ENCODE results near the gene SEC23B.

Gene SEC23B

DNA sequence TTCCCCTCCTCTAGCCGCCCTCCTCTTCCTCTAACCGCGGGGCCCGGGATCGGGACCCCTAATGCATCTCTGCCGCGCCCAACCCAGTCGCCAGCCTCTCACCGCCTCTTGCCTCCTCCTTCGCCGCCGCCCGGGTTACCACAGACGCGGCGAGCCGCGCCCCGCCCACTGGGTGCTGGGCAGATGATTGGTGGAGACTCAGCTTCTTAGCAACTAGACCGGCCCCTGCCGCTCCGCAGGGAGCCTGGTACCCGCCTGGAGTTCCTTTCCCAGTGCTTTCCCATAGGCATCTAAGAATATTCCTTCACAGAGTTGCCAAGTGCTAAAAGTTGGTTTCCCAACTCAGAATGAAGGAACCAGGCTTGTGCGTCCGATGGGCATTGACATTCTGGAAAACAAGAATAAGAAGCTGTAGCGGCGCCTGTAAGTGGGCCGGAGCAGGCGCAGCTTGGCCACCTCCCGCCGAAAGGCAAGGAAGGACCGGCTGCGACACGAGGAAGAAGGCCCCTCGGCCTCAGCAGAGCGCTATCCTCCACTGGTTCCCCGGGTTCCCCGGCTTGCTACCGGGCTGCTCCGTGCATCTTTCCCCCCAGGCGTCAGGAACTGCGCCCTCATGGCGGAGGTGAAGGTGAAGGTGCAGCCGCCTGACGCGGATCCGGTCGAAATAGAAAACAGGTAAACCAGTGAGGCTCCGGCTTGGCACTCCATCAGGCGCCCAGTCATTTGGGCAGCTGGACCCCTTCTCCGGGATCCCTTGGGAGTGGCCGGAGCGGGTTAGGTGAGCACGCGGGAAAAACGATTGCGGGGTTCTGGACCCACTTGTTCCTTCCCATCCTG, 40.6 kb upstream of the SEC23B start, which contains the start of the genes DZANK1 and POLR3F:
Gene DZANK1 (minus strand): TSS at position 137 of the 837 bp plus-strand sequence. CDS start 1,672 bp downstream, outside the sequence.
Gene POLR3F (plus strand): TSS at position 497 of the 837 bp plus-strand sequence. CDS start 117 bp downstream, at position 614.
- TF ChIP-seq, protein P1, sequence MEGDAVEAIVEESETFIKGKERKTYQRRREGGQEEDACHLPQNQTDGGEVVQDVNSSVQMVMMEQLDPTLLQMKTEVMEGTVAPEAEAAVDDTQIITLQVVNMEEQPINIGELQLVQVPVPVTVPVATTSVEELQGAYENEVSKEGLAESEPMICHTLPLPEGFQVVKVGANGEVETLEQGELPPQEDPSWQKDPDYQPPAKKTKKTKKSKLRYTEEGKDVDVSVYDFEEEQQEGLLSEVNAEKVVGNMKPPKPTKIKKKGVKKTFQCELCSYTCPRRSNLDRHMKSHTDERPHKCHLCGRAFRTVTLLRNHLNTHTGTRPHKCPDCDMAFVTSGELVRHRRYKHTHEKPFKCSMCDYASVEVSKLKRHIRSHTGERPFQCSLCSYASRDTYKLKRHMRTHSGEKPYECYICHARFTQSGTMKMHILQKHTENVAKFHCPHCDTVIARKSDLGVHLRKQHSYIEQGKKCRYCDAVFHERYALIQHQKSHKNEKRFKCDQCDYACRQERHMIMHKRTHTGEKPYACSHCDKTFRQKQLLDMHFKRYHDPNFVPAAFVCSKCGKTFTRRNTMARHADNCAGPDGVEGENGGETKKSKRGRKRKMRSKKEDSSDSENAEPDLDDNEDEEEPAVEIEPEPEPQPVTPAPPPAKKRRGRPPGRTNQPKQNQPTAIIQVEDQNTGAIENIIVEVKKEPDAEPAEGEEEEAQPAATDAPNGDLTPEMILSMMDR (IDR thresholded peaks at IDR 0.05; ENCODE audit: low read length): no peak
- no peak for TF ChIP-seq EZH2 (IDR thresholded peaks at IDR 0.05; ENCODE audit: borderline replicate concordance, low read length)
- Histone ChIP-seq H3K9ac (ENCODE audit: low read length) (peak within 1 kb of the TSS; percentile 86), H2AFZ (ENCODE audit: low read length) (peak within 1 kb of the TSS; percentile 37; the same call in 1 of the 2 replicates), H3K9me2 (ENCODE audit: low read depth, low read length) (no peaks in the 10 kb centered on the region), H3K4me2 (ENCODE audit: low read length) (peak within 1 kb of the TSS; percentile 99), H4K20me1 (ENCODE audit: insufficient read depth, low read length) (no peaks in the 10 kb centered on the region), H3K27me3 (ENCODE audit: insufficient read depth, low read length) (no peaks in the 10 kb centered on the region), H3K4me1 (ENCODE audit: insufficient read depth, low read length, severe bottlenecking) (peaks cover 19% of the 10 kb centered on the region), H3F3A (ENCODE audit: insufficient read depth, low read length) (no peaks in the 10 kb centered on the region), H3K4me3 (ENCODE audit: low read depth, low read length, poor library complexity, severe bottlenecking) (peak within 1 kb of the TSS; percentile 90), H3K79me2 (ENCODE audit: insufficient read depth, low read length) (peaks cover 13% of the 10 kb centered on the region), H3K27ac (ENCODE audit: low read depth, low read length, poor library complexity, severe bottlenecking) (no peak within 1 kb of the TSS), H3K9me3 (ENCODE audit: low read length) (no peaks in the 10 kb centered on the region), H3K36me3 (ENCODE audit: insufficient read depth, low read length) (peaks cover 7% of the 10 kb centered on the region; the same call in 1 of the 2 replicates)

DNA sequence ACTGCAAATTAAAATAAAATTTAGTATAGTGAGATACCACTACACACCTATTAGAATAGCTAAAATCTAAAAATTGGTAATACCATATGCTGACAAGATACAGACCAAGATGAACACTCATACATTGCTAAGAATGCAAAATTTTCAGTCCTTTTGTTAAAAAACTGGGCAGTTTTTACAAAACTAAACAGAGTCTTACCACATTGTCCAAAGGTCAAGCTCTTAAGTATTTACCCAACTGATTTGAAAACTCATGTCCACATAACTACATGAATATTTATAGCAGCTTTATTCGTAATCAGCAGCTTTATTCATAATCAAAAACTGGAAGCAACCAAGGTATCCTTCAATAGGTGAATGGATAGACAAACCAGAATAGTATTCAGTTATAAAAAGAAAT, 30.5 kb upstream of the SEC23B start:
- H3K9me2 ChIP-seq (ENCODE audit: low read depth, low read length): no peaks in the 10 kb centered on the region
- H3K36me3 ChIP-seq (ENCODE audit: insufficient read depth, low read length): peaks cover 68% of the 10 kb centered on the region
- no peaks in the 10 kb centered on the region for H3K79me2 ChIP-seq (ENCODE audit: insufficient read depth, low read length)
- TF ChIP-seq, protein P1 (IDR thresholded peaks at IDR 0.05; ENCODE audit: low read length): no peak
- TF ChIP-seq EZH2 (IDR thresholded peaks at IDR 0.05; ENCODE audit: borderline replicate concordance, low read length): no peak
- H3K9me3 ChIP-seq (ENCODE audit: low read length): no peaks in the 10 kb centered on the region
- no peaks in the 10 kb centered on the region for H3F3A ChIP-seq (ENCODE audit: insufficient read depth, low read length)
- no peak overlapping the region for H3K4me2 ChIP-seq (ENCODE audit: low read length)
- no peaks in the 10 kb centered on the region for H3K4me1 ChIP-seq (ENCODE audit: insufficient read depth, low read length, severe bottlenecking)
- H3K4me3 ChIP-seq (ENCODE audit: low read depth, low read length, poor library complexity, severe bottlenecking): no peak overlapping the region
- no peaks in the 10 kb centered on the region for H4K20me1 ChIP-seq (ENCODE audit: insufficient read depth, low read length)
- no peak overlapping the region for H3K9ac ChIP-seq (ENCODE audit: low read length)
- H2AFZ ChIP-seq (ENCODE audit: low read length): no peak overlapping the region
- H3K27me3 ChIP-seq (ENCODE audit: insufficient read depth, low read length): no peaks in the 10 kb centered on the region
- H3K27ac ChIP-seq (ENCODE audit: low read depth, low read length, poor library complexity, severe bottlenecking): no peak overlapping the region

DNA sequence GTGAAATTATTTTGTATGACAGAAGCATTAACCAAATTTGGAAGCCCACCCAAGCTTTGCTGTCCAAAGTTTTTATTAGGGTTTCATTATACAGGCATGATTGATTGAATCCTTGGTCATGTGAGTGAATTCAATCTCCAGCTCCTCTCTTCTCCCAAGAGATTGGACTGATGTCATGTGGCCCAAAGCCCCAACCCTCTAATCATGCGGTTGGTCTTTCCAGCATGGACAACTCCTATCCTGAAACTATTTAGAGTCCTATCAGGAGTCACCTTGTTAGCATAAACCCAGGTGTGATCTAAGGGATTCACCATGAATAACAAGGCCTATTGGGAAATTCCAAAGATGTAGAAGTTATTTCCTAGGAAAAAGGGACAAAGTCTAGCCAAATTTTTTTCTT, 29.9 kb upstream of the SEC23B start:
- no peak for TF ChIP-seq EZH2 (IDR thresholded peaks at IDR 0.05; ENCODE audit: borderline replicate concordance, low read length)
- TF ChIP-seq, protein P1 (IDR thresholded peaks at IDR 0.05; ENCODE audit: low read length): no peak
- no peaks in the 10 kb centered on the region for H3K79me2 ChIP-seq (ENCODE audit: insufficient read depth, low read length)
- no peak overlapping the region for H3K9ac ChIP-seq (ENCODE audit: low read length)
- H3K27ac ChIP-seq (ENCODE audit: low read depth, low read length, poor library complexity, severe bottlenecking): no peak overlapping the region
- no peak overlapping the region for H2AFZ ChIP-seq (ENCODE audit: low read length)
- peaks cover 74% of the 10 kb centered on the region for H3K36me3 ChIP-seq (ENCODE audit: insufficient read depth, low read length)
- no peaks in the 10 kb centered on the region for H3K27me3 ChIP-seq (ENCODE audit: insufficient read depth, low read length)
- no peak overlapping the region for H3K4me3 ChIP-seq (ENCODE audit: low read depth, low read length, poor library complexity, severe bottlenecking)
- H3K4me2 ChIP-seq (ENCODE audit: low read length): no peak overlapping the region
- H4K20me1 ChIP-seq (ENCODE audit: insufficient read depth, low read length): no peaks in the 10 kb centered on the region
- no peaks in the 10 kb centered on the region for H3K4me1 ChIP-seq (ENCODE audit: insufficient read depth, low read length, severe bottlenecking)
- H3K9me3 ChIP-seq (ENCODE audit: low read length): no peaks in the 10 kb centered on the region
- no peaks in the 10 kb centered on the region for H3F3A ChIP-seq (ENCODE audit: insufficient read depth, low read length)
- no peaks in the 10 kb centered on the region for H3K9me2 ChIP-seq (ENCODE audit: low read depth, low read length)
